Measurements from ENCODE around the gene F9.

- TF ChIP-seq, protein P1, sequence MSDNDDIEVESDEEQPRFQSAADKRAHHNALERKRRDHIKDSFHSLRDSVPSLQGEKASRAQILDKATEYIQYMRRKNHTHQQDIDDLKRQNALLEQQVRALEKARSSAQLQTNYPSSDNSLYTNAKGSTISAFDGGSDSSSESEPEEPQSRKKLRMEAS (IDR thresholded peaks at IDR 0.05; ENCODE audit: low read depth, low read length): no peak
- TF ChIP-seq EZH2 (IDR thresholded peaks at IDR 0.05; ENCODE audit: borderline replicate concordance, control insufficient read depth, low read depth, low read length) (no peak), STAT1 (conservative IDR thresholded peaks at IDR 0.05) (no peak), CEBPB (IDR thresholded peaks at IDR 0.05; ENCODE audit: borderline replicate concordance in 1 of 2, low read depth in 2 of 2, low read length in 2 of 2) (no peak), EGR1 (IDR thresholded peaks at IDR 0.05; ENCODE audit: borderline replicate concordance in 1 of 2, low read depth in 2 of 2, low read length in 2 of 2) (no peak), FOS (IDR thresholded peaks at IDR 0.05; ENCODE audit: borderline replicate concordance, extremely low read depth, insufficient read length) (no peak), POLR2A (IDR thresholded peaks at IDR 0.05; ENCODE audit: low read depth, low read length) (no peak), ZNF384 (IDR thresholded peaks at IDR 0.05; ENCODE audit: borderline replicate concordance, low read depth, low read length) (no peak), JUNB (IDR thresholded peaks at IDR 0.05) (no peak), NBN (IDR thresholded peaks at IDR 0.05) (no peak), CHD4 (IDR thresholded peaks at IDR 0.05) (no peak), NRF1 (conservative IDR thresholded peaks at IDR 0.05; ENCODE audit: low read depth, low read length) (no peak)
- TF ChIP-seq, protein P2, sequence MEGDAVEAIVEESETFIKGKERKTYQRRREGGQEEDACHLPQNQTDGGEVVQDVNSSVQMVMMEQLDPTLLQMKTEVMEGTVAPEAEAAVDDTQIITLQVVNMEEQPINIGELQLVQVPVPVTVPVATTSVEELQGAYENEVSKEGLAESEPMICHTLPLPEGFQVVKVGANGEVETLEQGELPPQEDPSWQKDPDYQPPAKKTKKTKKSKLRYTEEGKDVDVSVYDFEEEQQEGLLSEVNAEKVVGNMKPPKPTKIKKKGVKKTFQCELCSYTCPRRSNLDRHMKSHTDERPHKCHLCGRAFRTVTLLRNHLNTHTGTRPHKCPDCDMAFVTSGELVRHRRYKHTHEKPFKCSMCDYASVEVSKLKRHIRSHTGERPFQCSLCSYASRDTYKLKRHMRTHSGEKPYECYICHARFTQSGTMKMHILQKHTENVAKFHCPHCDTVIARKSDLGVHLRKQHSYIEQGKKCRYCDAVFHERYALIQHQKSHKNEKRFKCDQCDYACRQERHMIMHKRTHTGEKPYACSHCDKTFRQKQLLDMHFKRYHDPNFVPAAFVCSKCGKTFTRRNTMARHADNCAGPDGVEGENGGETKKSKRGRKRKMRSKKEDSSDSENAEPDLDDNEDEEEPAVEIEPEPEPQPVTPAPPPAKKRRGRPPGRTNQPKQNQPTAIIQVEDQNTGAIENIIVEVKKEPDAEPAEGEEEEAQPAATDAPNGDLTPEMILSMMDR (IDR thresholded peaks at IDR 0.05 in 2 of 3, conservative IDR thresholded peaks at IDR 0.05 in 1 of 3; ENCODE audit: control insufficient read depth in 2 of 3, extremely low read depth in 1 of 3, insufficient read depth in 1 of 3, low read depth in 3 of 3, low read length in 3 of 3): no peak
Observed at GRCh38 chrX:139506333-139506732, 24.2 kb upstream of the F9 start.
